Keratinocyte (primary cell): ENCODE measurements around the gene TEP1. TPM values are rescaled to one million over a fixed set of nuclear protein-coding genes. Genes with fewer than 3 reads are reported as not detected.

Source experiments
- DNase-seq: peaks from one replicate; pipeline ENCODE4 v3.0.0-alpha.2; 2011; ENCODE audit warnings: low read depth, missing footprints, low spot score
- FAIRE-seq: peaks from 2 replicates; lab custom pipeline; 2011; peaks lifted over from hg19 to GRCh38; lab: Jason Lieb, UNC
- H2AFZ ChIP-seq: 2 replicates; pipeline ENCODE4 v1.6.0; 2012; ENCODE audit warnings: low read length, control low read depth, inconsistent platforms; ENCODE audit not compliant: control insufficient read depth
- H3K27ac ChIP-seq: 2 replicates; pipeline ENCODE4 v1.5.1; 2011; ENCODE audit warnings: low read length; ENCODE audit not compliant: control insufficient read depth, insufficient read depth
- H3K27me3 ChIP-seq: 3 replicates; pipeline ENCODE4 v1.6.0; 2011; ENCODE audit warnings: low read length; ENCODE audit not compliant: control insufficient read depth, insufficient read depth; ENCODE audit errors: extremely low read depth
- H3K36me3 ChIP-seq, 2 experiments: 2 replicates in 1 of 2; 3 replicates in 1 of 2; pipeline ENCODE4 v1.5.1; 2011; ENCODE audit warnings: low read length in 2 of 2, mild to moderate bottlenecking in 1 of 2; ENCODE audit not compliant: control insufficient read depth in 2 of 2, insufficient read depth in 2 of 2; ENCODE audit errors: extremely low read depth in 1 of 2
- H3K4me1 ChIP-seq: 3 replicates; pipeline ENCODE4 v1.5.1; 2011; ENCODE audit warnings: low read length; ENCODE audit not compliant: control insufficient read depth, insufficient read depth; ENCODE audit errors: extremely low read depth
- H3K4me2 ChIP-seq: 3 replicates; pipeline ENCODE4 v1.6.0; 2011; ENCODE audit warnings: low read depth, low read length; ENCODE audit not compliant: control insufficient read depth, insufficient read depth; ENCODE audit errors: extremely low read depth
- H3K4me3 ChIP-seq, 3 experiments: fragments of 200-600 bp in 1 of 3; sonication (generic) in 1 of 3; 2 replicates in 2 of 3; 3 replicates in 1 of 3; pipeline ENCODE4 v1.5.1; 2011 to 2016; ENCODE audit warnings: low read length in 3 of 3, mild to moderate bottlenecking in 3 of 3, control low read depth in 2 of 3, inconsistent platforms in 1 of 3, low read depth in 1 of 3, mixed read lengths in 1 of 3, mixed run types in 1 of 3, moderate library complexity in 1 of 3; ENCODE audit not compliant: control insufficient read depth in 2 of 3, insufficient read depth in 2 of 3; ENCODE audit errors: extremely low read depth in 1 of 3
- H3K79me2 ChIP-seq: 2 replicates; pipeline ENCODE4 v1.6.0; 2012; ENCODE audit warnings: low read length; ENCODE audit not compliant: control insufficient read depth, insufficient read depth
- H3K9ac ChIP-seq: 3 replicates; pipeline ENCODE4 v1.6.0; 2011; ENCODE audit warnings: low read length; ENCODE audit not compliant: control insufficient read depth, insufficient read depth; ENCODE audit errors: extremely low read depth
- H3K9me1 ChIP-seq: 3 replicates; pipeline ENCODE4 v1.6.0; 2011; ENCODE audit warnings: low read length; ENCODE audit not compliant: control insufficient read depth, insufficient read depth; ENCODE audit errors: extremely low read depth
- H3K9me3 ChIP-seq: 2 replicates; pipeline ENCODE4 v1.5.1; 2012; ENCODE audit warnings: low read depth, low read length; ENCODE audit not compliant: control insufficient read depth
- H4K20me1 ChIP-seq: 3 replicates; pipeline ENCODE4 v1.6.0; 2011; ENCODE audit warnings: low read length; ENCODE audit not compliant: control insufficient read depth, insufficient read depth; ENCODE audit errors: extremely low read depth
- CTCF ChIP-seq, 3 experiments: IDR thresholded peaks in 1 of 3; conservative IDR thresholded peaks in 1 of 3; optimal IDR thresholded peaks in 1 of 3; 2 replicates in 2 of 3; 3 replicates in 1 of 3; pipeline versions ENCODE3 to v1.5.1; 2011; ENCODE audit warnings: low read length in 3 of 3, mild to moderate bottlenecking in 3 of 3, moderate library complexity in 2 of 3, control low read depth in 1 of 3, inconsistent platforms in 1 of 3; ENCODE audit not compliant: insufficient read depth in 2 of 3; ENCODE audit errors: extremely low read depth in 1 of 3
- EZH2 ChIP-seq: IDR thresholded peaks from one replicate; pipeline ENCODE4 v1.6.1; 2012; ENCODE audit warnings: inconsistent platforms, mild to moderate bottlenecking, low read length, moderate library complexity
- dilution Hi-C: fragments of 300-500 bp; cut with MboI; formaldehyde crosslinking; loops from one replicate; pipeline ENCODE4 v1.7.0; 2020; ENCODE audit warnings: low sequenced_read_pairs; ENCODE audit not compliant: extremely low pct_ligation_motif_present
- polyA plus RNA-seq, 5 experiments: library from polyadenylated mRNA; depleted of rRNA in 3 of 5; stranded (reverse) in 3 of 5; stranded (forward) in 1 of 5; unstranded in 1 of 5; fragments of >200 nt; gene quantifications; 1 replicate in 1 of 5; 2 replicates in 3 of 5; 3 replicates in 1 of 5; pipeline versions ENCODE4 v1.2.1 to v1.2.3, GENCODE V29; 2011 to 2012; ENCODE audit warnings: missing spikeins in 2 of 5, low read depth in 1 of 5, low replicate concordance in 1 of 5

The TEP1 gene
- polyA plus RNA-seq, 1 donor (not counting 4 experiments of a cell fraction or from before 2014, with no cell fraction given) = 16.6 TPM

- peaks cover 47 to 71% of the 10 kb centered on the region in 2 experiments for H3K36me3 ChIP-seq
- no peak overlapping the region for H3K9ac ChIP-seq
- H3K4me3 ChIP-seq = no peak overlapping the region
- H3K9me3 ChIP-seq = no peaks in the 10 kb centered on the region
- dilution Hi-C loops = no loop called here
- H3K27ac ChIP-seq = no peak overlapping the region
- H3K79me2 ChIP-seq = no peaks in the 10 kb centered on the region
- H3K9me1 ChIP-seq = no peaks in the 10 kb centered on the region
- H4K20me1 ChIP-seq = no peaks in the 10 kb centered on the region
- no peak overlapping the region for H3K4me2 ChIP-seq
- FAIRE-seq = no peak
- H3K27me3 ChIP-seq = no peaks in the 10 kb centered on the region
- no peaks in the 10 kb centered on the region for H3K4me1 ChIP-seq
- no peak for TF ChIP-seq EZH2
- no peak for TF ChIP-seq CTCF (optimal IDR thresholded peaks at IDR 0.05 in 1 of 3, IDR thresholded peaks at IDR 0.05 in 1 of 3, conservative IDR thresholded peaks at IDR 0.05 in 1 of 3; ENCODE audit: extremely low read depth in 1 of 3, insufficient read depth in 2 of 3, low read length in 3 of 3)
- H2AFZ ChIP-seq = no peak overlapping the region
- DNase-seq = no peak
Measured at GRCh38 chr14:20381341-20381740, 32.0 kb downstream of the TEP1 start.

GRCh38 chr14:20380681-20381080 is 32.6 kb downstream of the TEP1 start:
- Histone ChIP-seq H3K4me2 (no peak overlapping the region), H3K9me1 (no peaks in the 10 kb centered on the region), H3K9me3 (no peaks in the 10 kb centered on the region), H3K9ac (no peak overlapping the region), H3K27me3 (no peaks in the 10 kb centered on the region), H3K79me2 (no peaks in the 10 kb centered on the region), H3K27ac (no peak overlapping the region), H3K4me3 (no peak overlapping the region), H3K4me1 (no peaks in the 10 kb centered on the region), H2AFZ (no peak overlapping the region), H3K36me3 (peaks cover 52 to 70% of the 10 kb centered on the region in 2 experiments), H4K20me1 (no peaks in the 10 kb centered on the region)
- TF ChIP-seq CTCF (optimal IDR thresholded peaks at IDR 0.05 in 1 of 3, IDR thresholded peaks at IDR 0.05 in 1 of 3, conservative IDR thresholded peaks at IDR 0.05 in 1 of 3; ENCODE audit: extremely low read depth in 1 of 3, insufficient read depth in 2 of 3, low read length in 3 of 3) (no peak), EZH2 (no peak)
- DNase-seq (no peak), FAIRE-seq (no peak)
- dilution Hi-C loops = no loop called here
